GM18861 (cell line): ENCODE measurements around the gene HEXIM2.
"Not testable (repeated sequence)": the region's sequence is repeated elsewhere in the genome, so short reads cannot be mapped to it uniquely, and the experiment has no call there.

Experiments used
- ATAC-seq: cut with Tn5 transposase; IDR thresholded peaks from one replicate; pipeline ENCODE4 v1.9.1; 2021; ENCODE audit not compliant: unreplicated experiment

HEXIM2 gene

DNA sequence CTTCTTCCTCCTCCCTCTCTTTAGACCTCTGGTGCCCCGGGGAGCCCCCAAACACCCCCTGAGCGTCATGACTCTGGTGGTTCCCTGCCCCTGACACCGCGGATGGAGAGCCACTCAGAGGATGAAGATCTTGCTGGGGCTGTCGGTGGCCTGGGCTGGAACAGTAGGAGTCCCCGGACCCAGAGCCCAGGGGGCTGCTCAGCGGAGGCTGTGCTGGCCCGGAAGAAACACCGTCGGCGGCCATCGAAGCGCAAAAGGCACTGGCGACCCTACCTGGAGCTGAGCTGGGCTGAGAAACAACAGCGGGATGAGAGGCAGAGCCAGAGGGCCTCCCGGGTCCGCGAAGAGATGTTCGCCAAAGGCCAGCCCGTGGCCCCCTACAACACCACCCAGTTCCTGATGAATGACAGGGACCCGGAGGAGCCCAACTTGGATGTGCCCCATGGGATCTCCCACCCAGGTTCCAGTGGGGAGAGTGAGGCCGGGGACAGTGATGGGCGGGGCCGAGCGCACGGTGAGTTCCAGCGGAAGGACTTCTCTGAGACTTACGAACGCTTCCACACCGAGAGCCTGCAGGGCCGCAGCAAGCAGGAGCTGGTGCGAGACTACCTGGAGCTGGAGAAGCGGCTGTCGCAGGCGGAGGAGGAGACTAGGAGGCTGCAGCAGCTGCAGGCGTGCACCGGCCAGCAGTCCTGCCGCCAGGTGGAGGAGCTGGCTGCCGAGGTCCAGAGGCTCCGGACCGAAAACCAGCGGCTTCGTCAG is 7.5 kb downstream of the HEXIM2 start:
- no peak for ATAC-seq

DNA sequence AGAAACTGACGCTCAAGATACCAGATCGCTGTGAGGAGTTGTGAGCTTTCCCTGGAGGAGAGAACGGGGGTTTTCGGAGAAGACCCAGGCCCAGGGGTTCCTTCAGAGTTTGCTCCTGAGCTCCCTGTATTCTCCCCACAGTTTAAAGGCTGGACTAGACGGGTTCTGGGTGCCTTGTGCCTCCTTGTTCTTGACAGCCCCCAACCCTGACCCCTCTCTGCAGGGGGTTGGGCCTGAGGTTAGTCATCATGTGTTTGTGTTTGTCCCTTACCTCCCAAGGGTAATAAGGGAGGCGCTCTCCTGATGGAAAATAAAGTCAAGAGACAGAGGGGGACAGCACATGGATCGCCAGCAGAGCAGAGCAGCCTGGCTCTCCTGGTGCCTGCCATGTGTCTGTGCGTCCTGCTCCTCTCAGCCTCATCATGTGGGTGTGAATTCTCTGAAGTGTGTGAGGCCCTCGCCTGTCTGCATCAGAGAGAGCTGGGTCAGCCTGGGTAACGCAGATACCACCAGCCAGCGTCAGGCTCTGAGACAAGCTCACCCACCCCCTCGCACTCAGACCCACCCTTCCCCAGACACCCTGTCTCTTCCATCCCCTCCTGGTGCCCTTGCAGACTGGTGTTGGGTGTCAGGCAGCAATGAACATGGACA is 8.7 kb downstream of the HEXIM2 start:
- ATAC-seq: no peak

DNA sequence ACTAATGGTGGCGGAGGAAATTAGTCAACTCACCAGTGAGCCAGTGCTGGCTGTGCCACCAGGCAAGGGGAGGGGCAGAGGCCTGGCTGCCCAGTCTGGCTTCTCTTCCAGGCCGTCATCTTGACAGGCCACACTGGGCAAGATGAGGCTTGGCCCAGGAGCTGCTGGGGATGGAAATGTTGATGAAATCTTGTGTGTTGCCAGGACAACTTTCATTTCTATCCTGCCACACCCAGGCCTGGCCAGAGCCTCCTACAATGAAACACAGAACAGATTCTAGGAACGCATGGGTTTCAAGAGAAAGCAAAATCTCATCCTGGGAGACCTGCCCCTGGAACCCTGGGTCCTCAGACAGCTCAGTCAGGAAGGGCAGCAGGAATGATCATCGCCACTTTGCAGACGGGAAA is 9.3 kb downstream of the HEXIM2 start:
- no peak for ATAC-seq

DNA sequence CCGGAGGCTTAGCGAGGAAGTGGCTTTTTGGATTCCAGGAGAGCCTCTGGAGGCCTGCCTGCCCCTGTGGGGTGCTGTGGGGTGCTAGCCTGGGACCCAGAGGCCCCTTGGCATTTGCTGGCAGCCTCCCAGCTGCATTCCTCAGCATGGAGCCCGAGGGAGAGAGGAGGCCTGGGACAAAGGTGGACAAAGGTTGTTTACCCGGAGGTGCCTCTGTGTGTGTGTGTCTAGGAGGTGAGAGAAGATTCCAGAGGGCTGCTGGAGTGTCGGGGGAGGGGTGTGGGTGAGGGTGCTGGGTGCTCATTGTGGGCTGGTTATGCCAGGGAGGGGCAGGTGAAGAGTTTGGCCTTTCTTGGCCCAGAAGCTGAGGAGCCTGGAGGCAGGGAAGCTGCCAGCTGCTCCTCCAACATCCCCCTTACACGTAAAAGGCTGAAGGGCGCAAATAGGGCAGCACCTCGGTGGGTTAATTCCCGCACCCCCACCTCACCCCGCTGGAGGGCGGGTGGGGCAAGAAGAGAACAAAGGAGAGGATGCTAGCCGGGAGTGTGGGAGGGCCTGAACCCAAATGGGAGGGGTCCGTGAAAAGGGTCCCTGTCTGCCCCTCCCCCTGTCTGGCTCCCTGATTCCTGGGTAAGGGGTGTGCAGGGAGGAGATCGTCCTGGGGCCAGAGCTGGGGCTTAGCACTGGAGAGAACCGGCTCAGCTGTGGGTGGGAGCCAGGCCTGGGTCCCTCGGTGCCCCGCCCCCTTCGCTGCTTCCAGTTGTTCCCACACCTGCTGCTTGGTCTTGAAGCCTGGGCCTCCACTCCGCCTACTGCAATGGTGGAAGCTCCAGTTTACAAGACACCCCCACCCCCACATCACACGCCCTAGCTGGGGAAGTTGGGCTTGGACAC is 9.9 kb downstream of the HEXIM2 start:
- ATAC-seq: no peak

DNA sequence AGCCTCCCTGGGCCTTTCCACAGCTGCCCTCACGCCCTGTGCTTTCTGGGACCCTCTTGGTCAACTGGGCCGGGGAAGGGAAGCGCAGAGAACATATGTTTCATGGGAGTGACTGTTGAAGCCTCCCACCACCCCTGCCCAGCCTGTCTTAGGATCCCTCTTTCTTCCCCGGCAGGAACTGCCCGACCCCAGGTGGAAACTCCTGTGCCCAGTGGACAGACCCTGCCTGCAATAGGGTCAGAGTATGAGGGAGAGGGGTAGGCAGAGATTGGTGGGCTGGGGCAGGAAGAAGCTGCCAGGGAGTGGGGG is 10.5 kb downstream of the HEXIM2 start:
- ATAC-seq: no peak

DNA sequence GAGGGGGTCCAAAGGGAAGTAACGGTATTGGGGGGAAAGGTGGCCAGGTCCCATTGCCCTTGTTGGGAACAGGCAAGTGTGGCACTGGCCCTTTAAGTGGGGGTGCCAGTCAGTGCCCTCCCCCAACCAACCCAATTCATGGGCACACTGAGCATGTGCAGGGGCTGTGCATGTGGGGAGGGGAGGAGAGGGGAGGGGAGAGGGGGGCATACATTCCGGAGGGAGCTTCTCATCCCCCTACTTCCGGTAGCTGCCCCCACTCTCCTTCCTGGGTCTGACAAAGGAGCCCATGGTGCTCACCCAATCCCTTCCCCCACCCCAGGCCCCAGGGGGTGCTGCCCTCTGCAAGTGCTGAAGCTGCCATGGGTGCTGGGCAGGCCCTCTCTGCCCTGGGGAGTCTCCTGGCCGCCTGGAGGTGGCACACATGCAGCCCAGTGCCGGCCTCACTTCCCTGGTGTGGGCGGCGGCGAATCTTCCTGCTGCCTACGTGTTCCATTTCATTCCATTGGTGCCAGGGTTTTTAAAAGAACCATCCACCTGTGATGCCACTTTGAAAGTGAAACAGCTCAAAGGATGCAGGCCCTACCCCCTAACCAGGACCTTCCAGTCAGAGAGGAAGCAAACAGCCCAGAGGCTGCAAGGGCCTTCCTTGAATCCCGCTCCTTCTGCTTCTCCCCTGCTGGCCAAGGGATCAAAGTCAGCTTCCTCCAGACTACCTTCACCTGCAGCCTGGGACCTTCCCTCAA is 11.0 kb downstream of the HEXIM2 start:
- ATAC-seq: no peak

DNA sequence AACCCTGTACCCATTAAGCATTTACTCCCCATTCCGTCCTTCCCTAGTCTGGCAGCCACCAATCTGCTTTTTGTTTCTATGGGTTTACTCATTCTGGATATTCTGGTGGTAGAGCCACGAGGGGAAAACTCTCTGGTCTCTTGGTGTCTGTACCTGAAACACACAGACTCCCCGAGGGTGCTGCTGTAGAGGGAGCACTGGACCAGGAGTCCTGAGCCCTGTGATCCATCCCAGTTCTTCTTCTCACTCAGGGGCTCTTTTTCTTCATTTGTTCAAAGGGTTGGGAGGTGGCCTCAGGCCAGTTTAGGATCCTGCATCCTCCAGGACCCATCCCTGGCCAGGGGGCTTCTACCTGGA is 14.1 kb downstream of the HEXIM2 start:
- no peak for ATAC-seq

DNA sequence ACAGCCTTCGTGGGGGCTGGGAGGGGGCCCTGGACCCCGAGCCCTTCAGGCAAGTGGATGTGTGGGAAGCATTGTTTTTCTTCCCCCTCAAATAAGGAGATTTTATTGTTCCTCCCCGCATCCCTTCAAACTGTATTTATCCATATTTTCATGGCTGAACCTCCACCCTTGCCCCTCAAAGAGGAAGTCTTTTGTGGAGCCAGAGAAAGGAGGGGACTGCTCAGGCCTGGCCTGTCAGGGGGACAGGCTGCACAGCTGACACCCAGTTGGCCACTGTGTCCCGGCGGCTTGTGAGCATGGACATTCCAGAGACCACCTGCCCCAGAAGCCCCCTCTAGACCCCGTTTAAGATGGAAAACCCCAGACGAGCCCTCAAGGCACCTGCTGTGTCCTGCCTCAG is 15.9 kb downstream of the HEXIM2 start:
- no peak for ATAC-seq

DNA sequence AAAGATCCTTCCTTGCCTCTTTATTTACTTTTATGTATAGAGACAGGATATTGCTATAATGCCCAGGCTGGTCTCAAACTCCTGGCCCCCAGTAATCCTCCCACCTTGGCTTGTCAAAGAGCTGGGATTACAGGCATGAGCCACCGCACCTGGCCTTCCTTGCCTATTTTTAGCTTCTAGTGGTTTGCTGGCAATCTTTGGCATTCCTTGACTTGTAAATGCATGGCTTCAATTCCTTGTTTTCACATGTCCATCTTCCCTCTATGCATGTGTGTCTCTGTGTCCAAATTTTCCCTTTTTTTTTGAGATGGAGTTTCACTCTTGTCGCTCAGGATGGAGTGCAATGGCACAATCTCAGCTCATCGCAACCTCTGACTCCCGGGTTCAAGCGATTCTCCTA is 22.5 kb downstream of the HEXIM2 start:
- no peak for ATAC-seq

DNA sequence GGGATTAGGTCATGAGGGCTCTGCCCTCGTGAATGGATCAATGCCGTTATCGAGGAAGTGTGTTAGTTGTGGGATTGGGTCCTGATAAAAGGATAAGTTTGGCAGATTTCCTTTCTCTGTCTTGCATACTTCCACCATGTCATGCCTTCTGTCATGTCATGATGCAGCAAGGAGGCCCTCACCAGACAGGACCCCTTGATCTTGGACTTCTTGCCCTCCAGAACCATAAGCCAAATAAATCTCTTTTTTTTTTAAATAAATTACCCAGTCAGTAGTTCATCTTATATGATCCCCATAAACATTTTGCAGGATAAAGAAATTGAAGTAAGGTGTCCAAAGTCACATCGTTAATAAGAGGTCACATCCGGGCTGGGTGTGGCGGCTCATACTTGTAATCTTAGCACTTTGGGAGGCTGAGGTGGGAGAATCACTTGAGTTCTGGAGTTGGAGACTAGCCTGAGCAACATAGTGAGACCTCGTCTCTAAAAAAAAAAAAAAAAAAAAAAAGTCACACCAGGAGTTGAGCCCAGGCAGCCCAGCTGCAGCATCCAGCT is 25.2 kb downstream of the HEXIM2 start:
- no peak for ATAC-seq

DNA sequence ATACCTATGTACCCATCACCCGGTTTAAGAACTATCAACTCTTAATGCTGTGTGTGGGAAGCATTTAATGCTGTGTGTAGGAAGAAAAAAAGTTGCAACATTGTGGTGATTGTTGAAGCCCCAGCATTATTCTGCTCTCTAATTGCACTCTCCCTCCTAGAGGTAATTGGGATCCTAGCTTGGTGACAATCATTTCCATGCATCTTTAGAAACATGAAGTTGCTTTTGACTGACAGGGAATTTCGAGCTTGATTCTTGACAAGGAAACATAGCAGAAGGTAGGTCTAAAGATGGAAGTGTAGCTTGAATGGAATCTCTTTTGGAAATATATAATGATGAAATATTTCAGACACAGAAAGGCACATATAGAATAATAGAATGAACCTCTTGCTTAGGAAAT is 27.3 kb downstream of the HEXIM2 start:
- ATAC-seq: no peak

DNA sequence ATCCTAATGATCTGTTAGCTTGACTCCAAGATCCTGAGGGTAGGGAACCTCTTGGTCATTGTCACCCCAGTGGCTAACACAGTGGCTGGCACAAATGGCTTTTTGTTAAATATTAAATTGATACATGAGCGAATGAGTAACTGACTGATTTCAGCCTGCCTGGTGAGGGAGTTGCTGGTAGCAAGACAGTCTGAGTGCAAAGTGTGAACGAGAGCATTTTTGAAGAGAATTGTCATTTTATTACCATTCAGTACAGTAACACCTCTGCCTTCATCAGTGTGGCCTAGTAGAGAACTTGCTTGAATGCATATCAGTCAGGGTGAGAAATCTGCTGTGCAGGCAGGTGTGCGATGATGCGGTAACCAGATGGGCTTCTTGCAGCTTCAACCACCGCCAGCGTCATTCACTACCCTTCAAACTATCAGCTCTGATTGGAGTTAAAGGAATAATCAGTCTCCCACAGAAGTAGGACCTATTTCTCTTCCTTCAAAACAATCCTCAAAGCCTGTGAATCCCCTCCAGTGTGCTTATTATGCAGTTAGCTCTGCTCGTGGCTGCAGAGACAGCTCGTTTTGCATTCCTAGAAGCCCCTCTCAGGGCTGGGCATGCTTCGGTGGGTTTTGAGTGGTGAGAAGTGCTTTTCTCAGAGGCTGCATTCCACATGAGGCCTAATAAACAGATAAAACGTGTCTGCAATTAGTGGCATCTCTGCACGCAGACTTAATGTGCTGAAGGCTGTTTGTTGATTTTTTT is 29.0 kb downstream of the HEXIM2 start:
- no peak for ATAC-seq

DNA sequence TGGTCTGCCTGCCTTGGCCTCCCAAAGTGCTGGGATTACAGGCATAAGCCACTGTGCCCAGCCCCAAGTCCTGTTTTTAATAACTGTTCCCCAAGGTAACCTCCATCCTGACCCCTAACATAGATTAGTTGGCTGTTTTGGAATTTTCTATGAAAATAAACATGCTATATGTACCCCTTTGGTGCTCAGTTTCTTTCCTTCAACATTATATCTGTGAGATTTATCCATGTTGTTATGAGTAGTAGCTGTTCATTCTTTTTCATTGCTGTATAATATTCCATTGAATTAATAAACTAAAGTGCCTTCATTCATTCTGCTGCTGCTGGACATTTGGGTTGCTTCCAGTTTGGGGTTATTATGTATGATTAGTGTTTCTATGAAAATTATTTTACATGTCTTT is 33.7 kb downstream of the HEXIM2 start:
- no peak for ATAC-seq

DNA sequence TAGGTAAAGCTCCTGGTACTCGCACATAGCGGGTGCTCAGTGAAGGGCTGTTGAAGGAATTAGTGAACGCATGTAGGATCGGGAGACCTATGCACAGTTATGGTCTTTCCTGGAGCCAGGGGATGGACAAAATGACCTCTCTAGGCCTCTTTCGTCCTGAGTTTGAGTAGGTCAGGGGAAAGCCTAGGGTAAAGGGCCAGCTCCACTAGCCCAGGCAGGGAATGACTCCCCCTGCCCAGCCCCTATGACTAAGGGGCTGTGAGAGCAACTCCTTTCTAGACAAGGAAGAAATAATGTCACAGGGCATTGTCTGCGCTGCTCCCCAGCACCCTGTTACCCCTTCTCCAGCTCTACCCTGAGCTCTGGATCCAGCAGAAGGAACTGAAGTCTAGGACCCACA is 35.4 kb downstream of the HEXIM2 start:
- no peak for ATAC-seq

DNA sequence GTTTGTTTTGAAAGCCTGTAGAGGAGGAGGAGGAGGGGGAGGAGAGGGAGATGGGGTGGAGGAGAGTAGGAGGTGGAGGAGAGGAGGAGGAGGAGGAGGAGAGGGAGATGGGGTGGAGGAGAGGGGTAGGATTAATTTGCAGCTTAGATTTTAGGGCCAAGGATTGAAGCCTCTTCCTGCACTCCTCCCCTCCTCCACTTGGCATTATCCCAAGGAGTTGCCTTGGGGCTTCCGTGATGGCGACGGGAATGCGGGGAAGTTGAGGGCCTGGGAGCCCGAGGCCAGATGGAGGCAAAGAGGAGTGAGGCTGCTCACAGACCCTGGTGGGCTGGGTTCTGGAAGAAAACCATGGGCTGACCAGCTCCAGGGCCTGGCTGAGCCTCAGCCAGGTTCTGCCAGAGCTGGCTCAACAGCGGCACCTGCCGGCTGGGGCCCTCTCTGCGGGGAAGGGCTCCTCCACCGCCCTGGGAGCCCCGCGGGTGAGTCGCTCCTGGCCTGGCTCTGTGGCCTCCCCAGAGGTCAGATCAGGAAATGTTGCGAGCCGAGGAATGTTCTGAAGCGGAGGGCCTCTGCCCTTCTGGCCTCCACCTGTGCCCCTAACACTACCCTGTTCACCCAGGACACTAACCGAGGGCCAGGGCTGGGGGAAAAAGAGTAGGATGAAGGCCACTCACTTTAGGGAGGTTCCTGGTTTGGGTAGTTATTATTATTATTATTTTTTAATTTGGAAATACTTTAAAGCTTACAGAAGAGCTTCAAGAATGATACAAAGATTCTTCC is 36.1 kb downstream of the HEXIM2 start:
- ATAC-seq: peak; percentile 83

DNA sequence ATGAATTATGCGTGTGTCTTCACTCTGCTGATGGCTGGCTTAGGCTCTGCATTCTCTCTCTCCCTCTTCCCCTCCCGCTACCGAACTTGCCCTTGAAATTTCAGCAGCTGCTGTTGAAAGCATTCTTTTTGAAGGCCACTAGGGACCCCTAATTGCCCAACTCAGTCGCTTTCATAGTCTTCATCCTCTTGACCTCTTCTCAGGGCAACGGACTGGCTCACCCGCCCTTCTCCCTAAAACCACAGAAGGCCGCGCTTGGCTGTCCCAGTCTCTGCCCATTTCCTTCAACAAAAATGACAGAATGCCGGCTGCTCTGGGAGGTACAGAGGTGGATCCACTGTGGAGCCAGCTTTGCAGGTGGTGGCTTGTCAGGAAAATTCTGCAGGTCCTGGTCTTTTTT is 39.0 kb downstream of the HEXIM2 start:
- no peak for ATAC-seq

DNA sequence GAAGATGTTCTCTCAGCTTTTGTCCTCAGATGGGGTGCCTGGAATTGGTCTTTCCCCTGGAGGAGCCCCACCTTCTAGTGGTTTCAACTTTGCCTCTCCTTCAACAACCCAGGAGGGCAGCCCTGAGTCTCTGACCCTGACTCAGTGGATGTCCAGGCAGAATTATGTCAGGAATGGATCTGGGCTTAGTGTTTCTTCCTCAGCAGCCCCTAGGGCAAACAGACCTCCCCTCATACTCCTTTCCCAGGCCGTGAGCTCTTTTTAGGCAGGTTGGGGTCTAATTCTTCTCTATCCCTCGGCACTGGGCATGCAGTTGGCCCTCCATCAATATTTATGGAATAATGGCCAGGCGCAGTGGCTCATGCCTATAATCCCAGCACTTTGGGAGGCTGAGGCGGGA is 39.8 kb downstream of the HEXIM2 start:
- no peak for ATAC-seq

DNA sequence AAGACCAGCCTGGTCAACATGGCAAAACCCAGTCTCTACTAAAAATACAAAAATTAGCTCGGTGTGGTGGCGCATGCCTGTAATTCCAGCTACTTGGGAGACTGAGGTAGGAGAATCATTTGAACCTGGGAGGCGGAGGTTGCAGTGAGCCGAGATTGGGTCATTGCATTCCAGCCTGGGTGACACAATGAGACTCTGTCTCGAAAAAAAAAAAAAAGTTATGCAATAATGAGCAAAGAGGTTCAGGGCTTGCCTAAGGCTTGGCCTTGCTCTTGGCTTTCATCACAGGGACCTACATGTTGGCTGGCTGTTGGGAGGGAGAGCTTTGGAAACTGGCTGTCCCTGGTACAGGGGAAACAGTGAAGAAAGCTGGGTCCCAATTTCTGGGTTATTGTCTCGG is 40.2 kb downstream of the HEXIM2 start:
- not testable (repeated sequence) for ATAC-seq

DNA sequence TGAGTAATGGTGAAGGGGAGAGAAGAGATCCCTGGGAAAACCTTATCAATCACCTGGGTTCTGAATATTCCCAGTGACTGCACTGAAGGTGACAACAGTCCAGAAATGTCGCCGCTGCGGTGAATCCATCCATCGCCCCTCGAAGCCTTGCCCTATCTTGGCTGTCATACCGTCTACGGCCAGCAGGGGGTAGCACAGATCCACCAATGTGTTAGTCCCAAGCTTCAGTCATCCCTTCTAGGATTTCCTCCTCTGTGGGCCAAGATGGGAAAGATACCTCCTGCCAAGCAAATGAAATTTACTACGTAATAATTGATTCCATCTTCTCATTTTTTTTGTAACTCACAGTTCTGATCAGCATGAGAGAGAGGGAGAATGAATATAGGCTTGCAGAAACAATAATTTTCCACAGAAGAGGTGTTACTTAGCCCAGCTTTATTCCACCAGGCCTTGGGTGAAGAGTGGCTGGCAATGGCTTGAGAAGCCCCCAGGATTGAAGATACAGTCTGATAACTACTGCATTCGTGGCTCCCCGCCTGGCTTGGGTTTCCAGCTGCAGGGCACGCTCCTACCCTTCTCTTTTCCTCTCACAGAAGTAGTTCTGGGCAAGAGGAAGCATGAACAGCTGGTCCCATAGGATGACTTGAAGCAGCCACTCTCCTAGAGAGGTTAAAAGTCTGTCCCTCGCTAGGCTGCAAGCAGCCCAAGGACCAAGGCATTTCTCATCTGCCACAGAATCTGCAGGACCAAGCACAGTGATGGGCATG is 57.4 kb downstream of the HEXIM2 start:
- no peak for ATAC-seq
